Osteocyte (in vitro differentiated cells): ENCODE data around the gene CYFIP1. TPM values are rescaled to one million over a fixed set of nuclear protein-coding genes. Genes with fewer than 3 reads are reported as not detected.
A peak's percentile ranks its signal among the peaks of the same experiment; 100 is the strongest.
"Not testable (repeated sequence)": the region's sequence is repeated elsewhere in the genome, so short reads cannot be mapped to it uniquely, and the experiment has no call there.

Source experiments
- DNase-seq: peaks from one replicate; pipeline ENCODE4 v3.0.0; 2021; ENCODE audit warnings: mixed read lengths; ENCODE audit not compliant: unreplicated experiment; ENCODE audit errors: extremely low spot score
- H3K27ac Mint-ChIP-seq: one replicate; pipeline ENCODE4 v1.8.0; 2021; ENCODE audit warnings: mild to moderate bottlenecking, mixed read lengths; ENCODE audit not compliant: unreplicated experiment
- H3K27me3 Mint-ChIP-seq: one replicate; pipeline ENCODE4 v1.8.0; 2021; ENCODE audit warnings: mixed read lengths; ENCODE audit not compliant: unreplicated experiment
- H3K36me3 Mint-ChIP-seq: one replicate; pipeline ENCODE4 v1.8.0; 2021; ENCODE audit warnings: mixed read lengths; ENCODE audit not compliant: unreplicated experiment
- H3K4me1 Mint-ChIP-seq: one replicate; pipeline ENCODE4 v1.8.0; 2021; ENCODE audit warnings: mixed read lengths; ENCODE audit not compliant: unreplicated experiment
- H3K4me3 Mint-ChIP-seq: one replicate; pipeline ENCODE4 v1.8.0; 2021; ENCODE audit warnings: mild to moderate bottlenecking, moderate library complexity, mixed read lengths; ENCODE audit not compliant: unreplicated experiment
- H3K9me3 Mint-ChIP-seq: one replicate; pipeline ENCODE4 v1.8.0; 2021; ENCODE audit warnings: mixed read lengths; ENCODE audit not compliant: unreplicated experiment
- CTCF ChIP-seq: fragments of 200-600 bp; sonication (generic); IDR thresholded peaks from 2 replicates; pipeline ENCODE4 v1.5.0; 2021; ENCODE audit warnings: antibody characterized with exemption, mild to moderate bottlenecking, moderate library complexity
- long read RNA-seq: library from polyadenylated mRNA; unstranded; transcript quantifications from one replicate; pipeline ENCODE4 v2.0.0, GENCODE V29; 2021
- total RNA-seq: library from RNA; stranded (reverse); gene quantifications from 2 replicates; pipeline ENCODE4 v1.2.1, GENCODE V29; 2021

CYFIP1 gene
- total RNA-seq, result 118 TPM in 2 replicates
- long read RNA-seq, full-length matches to known transcripts, result 283 of 466 reads
- long read RNA-seq, partial matches to known transcripts, result 134 of 466 reads
- long read RNA-seq, other reads (novel, unspliced or antisense), result 49 of 466 reads

- Mint-ChIP-seq H3K27ac (peak within 1 kb of the TSS; percentile 76), H3K9me3 (no peaks in the 10 kb centered on the region), H3K4me3 (peak within 1 kb of the TSS; percentile 98), H3K4me1 (peaks cover 14% of the 10 kb centered on the region), H3K36me3 (no peaks in the 10 kb centered on the region), H3K27me3 (no peaks in the 10 kb centered on the region)
- peak; percentile 93 for DNase-seq
- TF ChIP-seq CTCF, result no peak
Measured at GRCh38 chr15:22980189-22981050, at the start of gene CYFIP1. Gene CYFIP1 (minus strand): TSS chr15:22980368. CDS start chr15:22947285, 33,083 bp downstream.

- Mint-ChIP-seq H3K27me3 (no peaks in the 10 kb centered on the region), H3K4me3 (no peak overlapping the region), H3K9me3 (no peaks in the 10 kb centered on the region), H3K4me1 (no peaks in the 10 kb centered on the region), H3K27ac (no peak overlapping the region), H3K36me3 (peaks cover 43% of the 10 kb centered on the region)
- no peak for DNase-seq
- no peak for TF ChIP-seq CTCF
Measured at GRCh38 chr15:23026218-23026617, 46.0 kb upstream of the CYFIP1 start.

GRCh38 chr15:23022156-23022555, 42.0 kb upstream of the CYFIP1 start:
- H3K36me3 Mint-ChIP-seq, result peaks cover 38% of the 10 kb centered on the region
- H3K27me3 Mint-ChIP-seq, result no peaks in the 10 kb centered on the region
- no peak overlapping the region for H3K27ac Mint-ChIP-seq
- no peaks in the 10 kb centered on the region for H3K9me3 Mint-ChIP-seq
- no peak overlapping the region for H3K4me3 Mint-ChIP-seq
- TF ChIP-seq CTCF, result no peak
- no peaks in the 10 kb centered on the region for H3K4me1 Mint-ChIP-seq
- DNase-seq, result no peak

GRCh38 chr15:23014394-23015000, 34.3 kb upstream of the CYFIP1 start:
- H3K4me1 Mint-ChIP-seq, result no peaks in the 10 kb centered on the region
- peaks cover 38% of the 10 kb centered on the region for H3K36me3 Mint-ChIP-seq
- H3K4me3 Mint-ChIP-seq, result no peak overlapping the region
- H3K27ac Mint-ChIP-seq, result no peak overlapping the region
- no peaks in the 10 kb centered on the region for H3K27me3 Mint-ChIP-seq
- no peak for TF ChIP-seq CTCF
- H3K9me3 Mint-ChIP-seq, result no peaks in the 10 kb centered on the region
- no peak for DNase-seq

- H3K9me3 Mint-ChIP-seq, result no peaks in the 10 kb centered on the region
- no peaks in the 10 kb centered on the region for H3K27me3 Mint-ChIP-seq
- DNase-seq, result no peak
- peaks cover 39% of the 10 kb centered on the region for H3K36me3 Mint-ChIP-seq
- H3K4me3 Mint-ChIP-seq, result no peak overlapping the region
- H3K27ac Mint-ChIP-seq, result no peak overlapping the region
- H3K4me1 Mint-ChIP-seq, result no peaks in the 10 kb centered on the region
- TF ChIP-seq CTCF, result no peak
Measured at GRCh38 chr15:23013681-23014080, 33.5 kb upstream of the CYFIP1 start.

GRCh38 chr15:23012616-23013015, 32.4 kb upstream of the CYFIP1 start:
- DNase-seq, H3K27ac Mint-ChIP-seq, H3K9me3 Mint-ChIP-seq, H3K27me3 Mint-ChIP-seq, H3K4me3 Mint-ChIP-seq, H3K4me1 Mint-ChIP-seq: not testable (repeated sequence)
- H3K36me3 Mint-ChIP-seq, result peaks cover 40% of the 10 kb centered on the region
